Measurements from ENCODE around the gene NR1H3. TPM values are rescaled to one million over a fixed set of nuclear protein-coding genes. Genes with fewer than 3 reads are reported as not detected.

Gene NR1H3
- total RNA-seq, 3 donors from 2014 or later (not counting 1 experiment from before 2014, with no cell fraction given), result 11.3 to 26.0 (median 13.5) TPM

- Mint-ChIP-seq H3K27me3 (ENCODE audit: low read depth in 2 of 2) (no peaks in the 10 kb centered on the region), H3K27ac (no peak overlapping the region), H3K9me3 (no peaks in the 10 kb centered on the region), H3K4me1 (peaks cover 6 to 10% of the 10 kb centered on the region in 2 donors), H3K4me3 (no peak overlapping the region), H3K36me3 (peaks cover 39% of the 10 kb centered on the region)
- intact Hi-C loops (cut with micrococcal nuclease), result no loop called here
- H3K9me3 ChIP-seq (ENCODE audit: control insufficient read depth, insufficient read depth, low read length), result no peaks in the 10 kb centered on the region
- H3K27me3 ChIP-seq (ENCODE audit: control insufficient read depth, insufficient read depth, low read length), result no peaks in the 10 kb centered on the region
- no peak overlapping the region for H3K27ac ChIP-seq (ENCODE audit: low read length)
- TF ChIP-seq CTCF (IDR thresholded peaks at IDR 0.05), result no peak
- no peak for DNase-seq
- H3K4me1 ChIP-seq (ENCODE audit: control insufficient read depth, insufficient read depth, low read length), result no peaks in the 10 kb centered on the region
- peaks cover 92% of the 10 kb centered on the region for H3K36me3 ChIP-seq (ENCODE audit: control insufficient read depth, insufficient read depth, low read length)
- no peak for ATAC-seq
- 94% methylated on average over 5 of the region's 5 CpGs for WGBS (ENCODE audit: insufficient coverage)
- no peak overlapping the region for H3K4me3 ChIP-seq (ENCODE audit: low read length)
These were observed 23.1 kb downstream of the NR1H3 start for GRCh38 chr11:47280860-47281259.

GRCh38 chr11:47282462-47282861 lies 24.7 kb downstream of the NR1H3 start:
- H3K9me3 Mint-ChIP-seq, result no peaks in the 10 kb centered on the region
- Histone ChIP-seq H3K4me3 (ENCODE audit: low read length) (no peak overlapping the region), H3K27ac (ENCODE audit: low read length) (no peak overlapping the region), H3K4me1 (ENCODE audit: control insufficient read depth, insufficient read depth, low read length) (no peaks in the 10 kb centered on the region), H3K27me3 (ENCODE audit: control insufficient read depth, insufficient read depth, low read length) (no peaks in the 10 kb centered on the region), H3K9me3 (ENCODE audit: control insufficient read depth, insufficient read depth, low read length) (no peaks in the 10 kb centered on the region), H3K36me3 (ENCODE audit: control insufficient read depth, insufficient read depth, low read length) (peaks cover 90% of the 10 kb centered on the region)
- no peak for TF ChIP-seq CTCF (IDR thresholded peaks at IDR 0.05)
- intact Hi-C loops (cut with micrococcal nuclease), result no loop called here
- DNase-seq (no peak), ATAC-seq (no peak)
- peaks cover 45% of the 10 kb centered on the region for H3K36me3 Mint-ChIP-seq
- peaks cover 0 to 4% of the 10 kb centered on the region in 2 donors for H3K4me1 Mint-ChIP-seq
- no peak overlapping the region for H3K4me3 Mint-ChIP-seq
- 98% methylated on average over 7 of the region's 7 CpGs for WGBS (ENCODE audit: insufficient coverage)
- H3K27ac Mint-ChIP-seq, result no peak overlapping the region
- no peaks in the 10 kb centered on the region for H3K27me3 Mint-ChIP-seq (ENCODE audit: low read depth in 2 of 2)

GRCh38 chr11:47284151-47284550 lies 26.4 kb downstream of the NR1H3 start:
- H3K27ac Mint-ChIP-seq, result no peak overlapping the region
- H3K9me3 Mint-ChIP-seq, result no peaks in the 10 kb centered on the region
- Histone ChIP-seq H3K9me3 (ENCODE audit: control insufficient read depth, insufficient read depth, low read length) (no peaks in the 10 kb centered on the region), H3K36me3 (ENCODE audit: control insufficient read depth, insufficient read depth, low read length) (peaks cover 89% of the 10 kb centered on the region), H3K27me3 (ENCODE audit: control insufficient read depth, insufficient read depth, low read length) (no peaks in the 10 kb centered on the region), H3K27ac (ENCODE audit: low read length) (no peak overlapping the region), H3K4me1 (ENCODE audit: control insufficient read depth, insufficient read depth, low read length) (no peaks in the 10 kb centered on the region), H3K4me3 (ENCODE audit: low read length) (no peak overlapping the region)
- ATAC-seq (no peak), DNase-seq (no peak)
- WGBS (ENCODE audit: insufficient coverage), result 98% methylated on average over 4 of the region's 4 CpGs
- no peaks in the 10 kb centered on the region for H3K27me3 Mint-ChIP-seq (ENCODE audit: low read depth in 2 of 2)
- peaks cover 44% of the 10 kb centered on the region for H3K36me3 Mint-ChIP-seq
- intact Hi-C loops (cut with micrococcal nuclease), result no loop called here
- peaks cover 0 to 4% of the 10 kb centered on the region in 2 donors for H3K4me1 Mint-ChIP-seq
- TF ChIP-seq CTCF (IDR thresholded peaks at IDR 0.05), result no peak
- H3K4me3 Mint-ChIP-seq, result no peak overlapping the region
